ENCODE results near the gene KITLG. TPM values are rescaled to one million over a fixed set of nuclear protein-coding genes. Genes with fewer than 3 reads are reported as not detected.
"Not testable (repeated sequence)": the region's sequence is repeated elsewhere in the genome, so short reads cannot be mapped to it uniquely, and the experiment has no call there.

The KITLG gene
- total and polyA plus RNA-seq, 9 donors: 5.0 to 22.6 (median 9.5) TPM

- TF ChIP-seq CTCF (IDR thresholded peaks at IDR 0.05): no peak
- TF ChIP-seq POLR2A (IDR thresholded peaks at IDR 0.05): no peak
- TF ChIP-seq EP300 (IDR thresholded peaks at IDR 0.05): no peak
- no peaks in the 10 kb centered on the region for H3K27me3 ChIP-seq
- H3K9me3 ChIP-seq: no peaks in the 10 kb centered on the region
- peaks cover 12% of the 10 kb centered on the region for H3K4me1 ChIP-seq (ENCODE audit: insufficient read depth)
- intact Hi-C loops (cut with DNase I): no loop called here
- no peak overlapping the region for H3K4me3 ChIP-seq
- no peaks in the 10 kb centered on the region for H3K36me3 ChIP-seq
- DNase-seq: no peak
- H3K27ac ChIP-seq: no peak overlapping the region
- 7 to 14% (median 10%) methylated on average over 3 of the region's 3 CpGs for WGBS, 3 donors
These were observed 26.2 kb downstream of the KITLG start for GRCh38 chr12:88553941-88554658.

- H3K27ac ChIP-seq: no peak overlapping the region
- intact Hi-C loops (cut with DNase I): no loop called here
- H3K9me3 ChIP-seq: no peaks in the 10 kb centered on the region
- no peak for DNase-seq
- H3K4me3 ChIP-seq: no peak overlapping the region
- 15 to 23% (median 16%) methylated on average over 3 of the region's 3 CpGs for WGBS, 3 donors
- no peaks in the 10 kb centered on the region for H3K36me3 ChIP-seq
- peaks cover 12% of the 10 kb centered on the region for H3K4me1 ChIP-seq (ENCODE audit: insufficient read depth)
- TF ChIP-seq EP300 (IDR thresholded peaks at IDR 0.05) (no peak), CTCF (IDR thresholded peaks at IDR 0.05) (no peak), POLR2A (IDR thresholded peaks at IDR 0.05) (no peak)
- H3K27me3 ChIP-seq: no peaks in the 10 kb centered on the region
These were observed 27.6 kb downstream of the KITLG start for GRCh38 chr12:88552610-88553079.

GRCh38 chr12:88549929-88550328 lies 30.3 kb downstream of the KITLG start:
- WGBS, 3 donors: 0 to 26% (median 1%) methylated on average over 1 of the region's 1 CpG
- intact Hi-C loops (cut with DNase I): no loop called here
- no peaks in the 10 kb centered on the region for H3K27me3 ChIP-seq
- no peak overlapping the region for H3K4me3 ChIP-seq
- no peak for DNase-seq
- TF ChIP-seq EP300 (IDR thresholded peaks at IDR 0.05) (no peak), CTCF (IDR thresholded peaks at IDR 0.05) (no peak), POLR2A (IDR thresholded peaks at IDR 0.05) (no peak)
- no peaks in the 10 kb centered on the region for H3K36me3 ChIP-seq
- H3K9me3 ChIP-seq: no peaks in the 10 kb centered on the region
- peaks cover 12% of the 10 kb centered on the region for H3K4me1 ChIP-seq (ENCODE audit: insufficient read depth)
- H3K27ac ChIP-seq: no peak overlapping the region

- H3K27ac ChIP-seq; H3K4me1 ChIP-seq (ENCODE audit: insufficient read depth); H3K9me3 ChIP-seq; DNase-seq; H3K4me3 ChIP-seq; H3K27me3 ChIP-seq; intact Hi-C loops (cut with DNase I); H3K36me3 ChIP-seq: not testable (repeated sequence)
- 96 to 98% (median 98%) methylated on average over 7 of the region's 7 CpGs for WGBS, 3 donors
These were observed 32.3 kb downstream of the KITLG start for GRCh38 chr12:88547949-88548348.

- H3K9me3 ChIP-seq: no peaks in the 10 kb centered on the region
- no peaks in the 10 kb centered on the region for H3K36me3 ChIP-seq
- H3K27me3 ChIP-seq: no peaks in the 10 kb centered on the region
- peaks cover 4% of the 10 kb centered on the region for H3K4me1 ChIP-seq (ENCODE audit: insufficient read depth)
- no peak for DNase-seq
- no peak overlapping the region for H3K4me3 ChIP-seq
- 10 to 13% (median 11%) methylated on average over 2 of the region's 2 CpGs for WGBS, 3 donors
- no peak overlapping the region for H3K27ac ChIP-seq
- intact Hi-C loops (cut with DNase I): no loop called here
- TF ChIP-seq CTCF (IDR thresholded peaks at IDR 0.05): no peak
- TF ChIP-seq EP300 (IDR thresholded peaks at IDR 0.05): no peak
- no peak for TF ChIP-seq POLR2A (IDR thresholded peaks at IDR 0.05)
These were observed 33.4 kb downstream of the KITLG start for GRCh38 chr12:88546853-88547252.

Measured in ovary (tissue), 9 donors.